Activated CD8-positive, alpha-beta T cell treated with anti-CD3 and anti-CD28 coated beads for 36 hours (primary cell): ENCODE measurements around the gene PLEKHA6. TPM values are rescaled to one million over a fixed set of nuclear protein-coding genes. Genes with fewer than 3 reads are reported as not detected.
A peak's percentile ranks its signal among the peaks of the same experiment; 100 is the strongest.

Experiments used
- ATAC-seq: fragments of 200-7000 bp; cut with Tn5 transposase; one replicate; pipeline ENCODE4 v1.10.0; 2021; ENCODE audit warnings: mild to moderate bottlenecking, moderate library complexity
- CTCF ChIA-PET: fragments of 350-600 bp; sonication (Branson Sonifier 250); formaldehyde crosslinking; loops from one replicate; lab custom pipeline; 2021; ENCODE audit warnings: antibody characterized with exemption; lab: Charles Lee
- POLR2A ChIA-PET: fragments of 350-600 bp; sonication (Branson Sonifier 250); formaldehyde crosslinking; loops from one replicate; lab custom pipeline; 2021; ENCODE audit warnings: antibody characterized with exemption; lab: Charles Lee
- DNase-seq: peaks from one replicate; pipeline ENCODE4 v3.0.0-alpha.2; 2020
- H3K27ac Mint-ChIP-seq: one replicate; pipeline ENCODE4 v1.8.0; 2021; ENCODE audit warnings: mild to moderate bottlenecking, mixed read lengths
- H3K27me3 Mint-ChIP-seq: one replicate; pipeline ENCODE4 v1.8.0; 2021; ENCODE audit warnings: mixed read lengths
- H3K36me3 Mint-ChIP-seq: one replicate; pipeline ENCODE4 v1.8.0; 2021; ENCODE audit warnings: low read depth, mixed read lengths
- H3K4me1 Mint-ChIP-seq: one replicate; pipeline ENCODE4 v1.8.0; 2021; ENCODE audit warnings: low read depth, mixed read lengths
- H3K4me3 Mint-ChIP-seq: one replicate; pipeline ENCODE4 v1.8.0; 2021; ENCODE audit warnings: mild to moderate bottlenecking, moderate library complexity, mixed read lengths
- H3K9me3 Mint-ChIP-seq: one replicate; pipeline ENCODE4 v1.8.0; 2021; ENCODE audit warnings: mixed read lengths
- intact Hi-C: fragments of 100-400 bp; cut with micrococcal nuclease; formaldehyde crosslinking; loops from one replicate; pipeline ENCODE4 v1.10.0; 2022
- total RNA-seq, 2 experiments: library from RNA; stranded (reverse); gene quantifications; one replicate each; pipeline ENCODE4 v1.2.3, GENCODE V29; 2021
- TF ChIP-seq, protein P1 (sequence below): fragments of 200-600 bp; IDR thresholded peaks from one replicate; pipeline ENCODE4 v1.8.0; 2022; ENCODE audit warnings: antibody characterized with exemption, mild to moderate bottlenecking

The PLEKHA6 gene
- total RNA-seq, 2 experiments from 2014 or later, result 3.0 to 3.7 TPM

DNA sequence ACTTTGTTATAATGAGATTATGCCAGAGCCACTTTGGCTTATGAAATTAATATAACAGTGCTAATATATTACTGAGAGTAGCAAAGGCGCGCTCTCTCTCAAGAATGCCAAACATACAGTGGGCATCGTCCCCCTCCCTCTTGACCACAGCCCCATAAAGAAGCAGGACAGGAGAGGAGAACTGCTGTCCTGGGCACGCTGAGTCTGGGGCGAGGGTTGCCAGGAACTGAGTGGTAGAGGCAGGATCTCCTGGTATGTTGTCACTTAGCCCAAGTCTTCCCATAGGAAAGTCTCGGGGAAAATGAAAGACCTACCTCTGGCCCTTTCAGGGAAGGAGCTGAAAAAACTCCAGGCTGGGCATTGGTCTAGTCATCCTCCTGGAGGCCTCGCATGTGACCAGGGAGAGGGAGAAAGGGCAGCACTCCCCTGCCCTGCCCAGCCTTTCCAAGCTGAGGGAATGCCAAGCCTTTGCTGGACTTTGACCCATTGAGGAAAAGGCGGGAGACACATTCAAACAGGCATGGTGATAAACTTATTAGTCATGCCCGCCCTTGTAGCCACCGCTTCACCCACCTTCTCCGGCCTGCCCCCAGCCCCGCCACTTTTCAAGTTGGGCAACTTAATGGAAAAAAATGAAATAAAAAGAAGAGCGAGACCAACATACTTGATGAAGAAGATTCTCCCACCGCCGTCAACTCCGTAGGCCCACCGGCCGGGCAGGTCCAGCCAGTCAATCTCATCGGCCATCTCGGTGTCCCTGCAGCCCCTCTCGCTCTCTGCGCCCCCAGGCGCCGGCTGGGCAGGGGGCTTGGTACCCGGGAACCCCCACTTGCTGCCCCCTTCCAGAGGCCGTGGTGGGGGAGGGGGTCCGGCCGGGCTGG, 17.4 kb upstream of the PLEKHA6 start:
- peak overlapping the region; percentile 55 for H3K4me3 Mint-ChIP-seq
- H3K27ac Mint-ChIP-seq, result no peak overlapping the region
- no peaks in the 10 kb centered on the region for H3K36me3 Mint-ChIP-seq
- TF ChIP-seq, protein P1, sequence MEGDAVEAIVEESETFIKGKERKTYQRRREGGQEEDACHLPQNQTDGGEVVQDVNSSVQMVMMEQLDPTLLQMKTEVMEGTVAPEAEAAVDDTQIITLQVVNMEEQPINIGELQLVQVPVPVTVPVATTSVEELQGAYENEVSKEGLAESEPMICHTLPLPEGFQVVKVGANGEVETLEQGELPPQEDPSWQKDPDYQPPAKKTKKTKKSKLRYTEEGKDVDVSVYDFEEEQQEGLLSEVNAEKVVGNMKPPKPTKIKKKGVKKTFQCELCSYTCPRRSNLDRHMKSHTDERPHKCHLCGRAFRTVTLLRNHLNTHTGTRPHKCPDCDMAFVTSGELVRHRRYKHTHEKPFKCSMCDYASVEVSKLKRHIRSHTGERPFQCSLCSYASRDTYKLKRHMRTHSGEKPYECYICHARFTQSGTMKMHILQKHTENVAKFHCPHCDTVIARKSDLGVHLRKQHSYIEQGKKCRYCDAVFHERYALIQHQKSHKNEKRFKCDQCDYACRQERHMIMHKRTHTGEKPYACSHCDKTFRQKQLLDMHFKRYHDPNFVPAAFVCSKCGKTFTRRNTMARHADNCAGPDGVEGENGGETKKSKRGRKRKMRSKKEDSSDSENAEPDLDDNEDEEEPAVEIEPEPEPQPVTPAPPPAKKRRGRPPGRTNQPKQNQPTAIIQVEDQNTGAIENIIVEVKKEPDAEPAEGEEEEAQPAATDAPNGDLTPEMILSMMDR, result no peak
- no peaks in the 10 kb centered on the region for H3K9me3 Mint-ChIP-seq
- intact Hi-C loops, result no loop called here
- no peak for ATAC-seq
- H3K4me1 Mint-ChIP-seq, result peaks cover 14% of the 10 kb centered on the region
- DNase-seq, result no peak
- POLR2A ChIA-PET, result interaction anchor here (0.8 to 1.6 kb wide), 4 partner anchors 13 to 154 kb away, joined by 3 to 5 read pairs (median 4); no protein-coding TSS in a partner anchor
- CTCF ChIA-PET, result interaction anchor here (1.3 to 11.1 kb wide), 8 partner anchors 10 to 163 kb away, joined by 3 to 77 read pairs (median 6); partner anchors contain the start of gene GOLT1A
- H3K27me3 Mint-ChIP-seq, result peaks cover 14% of the 10 kb centered on the region

DNA sequence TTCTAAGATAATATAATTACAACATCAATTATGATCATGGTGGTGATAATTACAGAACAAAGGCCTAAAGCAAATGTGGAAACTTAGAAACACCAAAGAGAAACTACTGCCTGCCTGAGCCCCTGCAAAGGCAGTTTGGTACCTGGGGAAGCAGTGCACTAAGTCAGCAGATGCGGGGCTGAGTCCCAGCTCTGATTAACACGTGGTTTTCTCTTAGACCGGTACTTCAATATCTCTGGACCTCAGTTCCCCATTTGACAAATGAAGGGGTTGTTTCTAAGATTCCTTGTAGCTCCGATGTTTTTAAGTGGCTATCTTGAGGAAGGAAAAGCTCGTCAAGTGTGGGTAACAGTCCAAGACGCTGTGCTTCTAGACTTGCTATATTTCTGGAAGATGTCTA, 16.7 kb upstream of the PLEKHA6 start:
- intact Hi-C loops, result no loop called here
- H3K4me3 Mint-ChIP-seq, result no peak overlapping the region

DNA sequence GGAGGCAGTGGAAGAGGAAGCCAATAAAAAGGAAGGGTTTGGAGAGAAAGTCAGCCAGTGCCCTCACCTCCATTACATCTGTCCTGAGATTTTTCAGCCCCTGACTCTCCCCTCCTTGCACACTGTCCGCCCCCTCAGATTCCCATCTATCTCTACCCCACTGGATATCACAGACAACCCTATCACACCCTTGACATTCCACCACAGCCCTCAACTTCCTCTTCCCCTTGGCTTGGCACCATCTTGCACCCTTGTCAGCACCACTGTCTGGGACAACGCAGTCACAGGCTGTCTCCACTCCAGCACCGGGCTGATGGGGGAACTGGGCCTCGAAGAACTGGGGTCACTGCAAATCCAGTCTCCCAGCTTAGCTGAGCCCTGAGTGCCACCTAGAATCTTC, 14.2 kb upstream of the PLEKHA6 start:
- Mint-ChIP-seq H3K9me3 (no peaks in the 10 kb centered on the region), H3K27me3 (peaks cover 11% of the 10 kb centered on the region), H3K36me3 (no peaks in the 10 kb centered on the region), H3K4me3 (no peak overlapping the region), H3K27ac (no peak overlapping the region), H3K4me1 (peaks cover 14% of the 10 kb centered on the region)
- no peak for DNase-seq
- ChIA-PET POLR2A (no interaction called here), CTCF (interaction anchor here (0.7 to 11.1 kb wide), 5 partner anchors 8 to 211 kb away, joined by 3 to 77 read pairs (median 7); no protein-coding TSS in a partner anchor)
- intact Hi-C loops, result no loop called here
- TF ChIP-seq, protein P1, result no peak
- no peak for ATAC-seq

More for the DNA sequence above, 16.7 kb upstream of the PLEKHA6 start:
- no peak overlapping the region for H3K27ac Mint-ChIP-seq
- H3K9me3 Mint-ChIP-seq, result no peaks in the 10 kb centered on the region
- no peaks in the 10 kb centered on the region for H3K36me3 Mint-ChIP-seq
- TF ChIP-seq, protein P1, result no peak
- no peak for ATAC-seq
- H3K27me3 Mint-ChIP-seq, result peaks cover 16% of the 10 kb centered on the region
- CTCF ChIA-PET, result interaction anchor here (1.5 to 11.1 kb wide), 4 partner anchors 13 to 214 kb away, joined by 4 to 77 read pairs (median 38); no protein-coding TSS in a partner anchor
- POLR2A ChIA-PET, result no interaction called here
- DNase-seq, result no peak
- H3K4me1 Mint-ChIP-seq, result peaks cover 11% of the 10 kb centered on the region

DNA sequence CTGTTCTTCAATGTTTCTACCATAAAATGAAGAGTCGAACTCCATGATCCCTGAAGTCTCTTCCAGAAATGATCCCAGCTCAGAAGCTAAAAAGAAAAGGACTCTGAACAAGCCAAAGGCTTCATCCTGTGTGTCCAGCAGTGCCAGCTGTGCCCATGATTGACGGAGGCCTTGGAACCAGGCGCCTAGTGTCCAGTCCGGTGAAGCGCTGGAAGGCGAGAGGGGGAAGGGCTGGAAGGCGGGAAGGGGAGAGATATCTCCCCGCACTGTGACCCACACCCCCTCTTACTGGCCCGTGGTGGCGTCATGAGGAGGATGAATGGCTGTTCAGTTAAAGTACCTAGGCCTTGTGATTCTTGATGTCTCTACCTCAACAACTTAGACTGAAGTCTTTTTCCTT, 10.4 kb upstream of the PLEKHA6 start:
- ATAC-seq, result no peak
- Mint-ChIP-seq H3K27me3 (peaks cover 1% of the 10 kb centered on the region), H3K4me1 (peaks cover 15% of the 10 kb centered on the region), H3K27ac (no peak overlapping the region), H3K36me3 (no peaks in the 10 kb centered on the region), H3K4me3 (no peak overlapping the region), H3K9me3 (no peaks in the 10 kb centered on the region)
- POLR2A ChIA-PET, result interaction anchor here (1.1 kb wide), 1 partner anchor 18 kb away, joined by 3 read pairs; no protein-coding TSS in a partner anchor
- TF ChIP-seq, protein P1, result no peak
- no peak for DNase-seq
- intact Hi-C loops, result no loop called here
- CTCF ChIA-PET, result interaction anchor here (0.8 to 11.1 kb wide), 6 partner anchors 12 to 207 kb away, joined by 3 to 77 read pairs (median 8); partner anchors contain the start of gene GOLT1A
